Neural cell (in vitro differentiated cells): Measurements from ENCODE around the gene EYA4. TPM values are rescaled to one million over a fixed set of nuclear protein-coding genes. Genes with fewer than 3 reads are reported as not detected.

ENCODE experiments used
- H2AFZ ChIP-seq: fragments of 200-600, 300-800 bp; sonication (generic), shearing (Covaris generic); 2 replicates; pipeline ENCODE4 v1.6.0; 2014; ENCODE audit warnings: low read depth, mild to moderate bottlenecking, antibody characterized with exemption, low read length, moderate library complexity
- H3F3A ChIP-seq: fragments of 200-600 bp; shearing (Covaris generic); 2 replicates; pipeline ENCODE4 v1.6.1; 2016; ENCODE audit warnings: mild to moderate bottlenecking, moderate library complexity, mixed read lengths, antibody characterized with exemption, low read length; ENCODE audit not compliant: insufficient read depth, poor library complexity, severe bottlenecking
- H3K27ac ChIP-seq: fragments of 200-600, 300-800 bp; sonication (generic), shearing (Covaris generic); 2 replicates; pipeline ENCODE4 v1.5.1; 2014; ENCODE audit warnings: mild to moderate bottlenecking, low read length, moderate library complexity
- H3K27me3 ChIP-seq: fragments of 300-800, 200-600 bp; sonication (generic), shearing (Covaris generic); 2 replicates; pipeline ENCODE4 v1.6.0; 2014; ENCODE audit warnings: mild to moderate bottlenecking, low read depth, low read length, moderate library complexity; ENCODE audit not compliant: insufficient read depth
- H3K36me3 ChIP-seq: fragments of 300-800, 200-600 bp; sonication (generic), shearing (Covaris generic); 2 replicates; pipeline ENCODE4 v1.5.1; 2014; ENCODE audit warnings: mild to moderate bottlenecking, antibody characterized with exemption, low read length, moderate library complexity; ENCODE audit not compliant: insufficient read depth
- H3K4me2 ChIP-seq: fragments of 300-800, 200-600 bp; sonication (generic), shearing (Covaris generic); 2 replicates; pipeline ENCODE4 v1.6.0; 2014; ENCODE audit warnings: mild to moderate bottlenecking, low read length
- H3K4me3 ChIP-seq: fragments of 300-800, 200-600 bp; sonication (generic), shearing (Covaris generic); 2 replicates; pipeline ENCODE4 v1.5.1; 2014; ENCODE audit warnings: mild to moderate bottlenecking, low read length, moderate library complexity
- H3K79me2 ChIP-seq: fragments of 200-600 bp; shearing (Covaris generic); replicated peaks from 2 replicates; pipeline ENCODE4 v1.6.0; 2014; ENCODE audit warnings: mild to moderate bottlenecking, low read length, moderate library complexity; ENCODE audit not compliant: insufficient read depth
- H3K9ac ChIP-seq: fragments of 300-800, 200-600 bp; sonication (generic), shearing (Covaris generic); 2 replicates; pipeline ENCODE4 v1.6.1; 2016; ENCODE audit warnings: mild to moderate bottlenecking, low read length, mixed read lengths
- H3K9me2 ChIP-seq: fragments of 200-600 bp; shearing (Covaris generic); 2 replicates; pipeline ENCODE4 v1.6.1; 2016; ENCODE audit warnings: mild to moderate bottlenecking, low read length, mixed read lengths; ENCODE audit not compliant: insufficient read depth
- H3K9me3 ChIP-seq: fragments of 200-600, 300-800 bp; sonication (generic), shearing (Covaris generic); 2 replicates; pipeline ENCODE4 v1.6.1; 2016; ENCODE audit warnings: mild to moderate bottlenecking, mixed run types, low read length, moderate library complexity, mixed read lengths
- H4K20me1 ChIP-seq: fragments of 200-600 bp; shearing (Covaris generic); 2 replicates; pipeline ENCODE4 v1.6.1; 2016; ENCODE audit warnings: mild to moderate bottlenecking, mixed run types; ENCODE audit not compliant: insufficient read depth
- CTCF ChIP-seq: fragments of 450-650 bp; IDR thresholded peaks from 2 replicates; pipeline ENCODE4 v1.5.1; 2014; ENCODE audit warnings: antibody characterized with exemption, mild to moderate bottlenecking, moderate library complexity; ENCODE audit not compliant: poor library complexity, severe bottlenecking
- EP300 ChIP-seq: fragments of 450-650 bp; conservative IDR thresholded peaks from 2 replicates; pipeline ENCODE4 v1.6.1; 2014; ENCODE audit warnings: antibody characterized with exemption, mild to moderate bottlenecking, moderate library complexity; ENCODE audit not compliant: poor library complexity, severe bottlenecking
- EZH2 ChIP-seq: fragments of 200-600, 300-800 bp; shearing (Covaris generic), sonication (generic); IDR thresholded peaks from 2 replicates; pipeline ENCODE4 v1.6.1; 2014; ENCODE audit warnings: antibody characterized with exemption, low read length, borderline replicate concordance, mild to moderate bottlenecking; ENCODE audit not compliant: insufficient read depth, poor library complexity, severe bottlenecking
- MXI1 ChIP-seq: fragments of 450-650 bp; conservative IDR thresholded peaks from 2 replicates; pipeline ENCODE4 v1.6.1; 2014; ENCODE audit warnings: antibody characterized with exemption, mild to moderate bottlenecking; ENCODE audit not compliant: poor library complexity, severe bottlenecking
- POLR2AphosphoS5 ChIP-seq: IDR thresholded peaks from 2 replicates; pipeline ENCODE4 v1.6.1; 2012
- RAD21 ChIP-seq: fragments of 450-650 bp; conservative IDR thresholded peaks from 2 replicates; pipeline ENCODE4 v1.6.1; 2014; ENCODE audit warnings: antibody characterized with exemption, mild to moderate bottlenecking, moderate library complexity
- REST ChIP-seq: IDR thresholded peaks from 2 replicates; pipeline ENCODE4 v1.6.1; 2012; ENCODE audit warnings: borderline replicate concordance
- SMC3 ChIP-seq: fragments of 450-650 bp; conservative IDR thresholded peaks from 2 replicates; pipeline ENCODE4 v1.6.1; 2014; ENCODE audit warnings: antibody characterized with exemption, mild to moderate bottlenecking, moderate library complexity; ENCODE audit not compliant: poor library complexity
- TAF1 ChIP-seq: IDR thresholded peaks from 2 replicates; pipeline ENCODE4 v1.6.1; 2012; ENCODE audit warnings: low read depth
- polyA plus RNA-seq: library from polyadenylated mRNA; depleted of rRNA; stranded (reverse); fragments of >200 nt; gene quantifications from 2 replicates; pipeline ENCODE4 v1.2.3, GENCODE V29; 2014

The EYA4 gene
- polyA plus RNA-seq, 1 donor from 2014 or later: 2.6 TPM

DNA sequence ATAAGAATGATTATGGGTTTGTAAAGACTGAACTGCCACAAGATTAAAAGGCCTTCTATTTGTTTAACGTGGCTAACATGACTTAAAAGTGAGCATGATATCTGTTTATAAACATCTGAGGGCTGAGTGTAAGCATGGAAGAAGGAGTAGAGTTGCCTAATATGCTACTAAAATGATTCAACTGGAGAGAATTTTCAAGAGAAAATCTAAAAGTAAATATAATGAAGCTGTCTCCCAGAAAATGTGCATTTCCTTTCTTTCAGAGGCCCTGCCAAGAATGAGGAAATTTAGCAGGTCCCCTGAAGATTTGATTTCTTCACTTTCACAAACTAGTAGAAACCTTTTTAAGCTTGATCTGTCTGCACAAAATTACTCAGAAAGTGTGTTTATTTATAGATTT is 4.2 kb upstream of the EYA4 start:
- TF ChIP-seq MXI1 (no peak), TAF1 (no peak), REST (no peak), EP300 (no peak), SMC3 (no peak), POLR2AphosphoS5 (no peak), EZH2 (no peak), CTCF (no peak), RAD21 (no peak)
- H3F3A ChIP-seq: no peaks in the 10 kb centered on the region
- no peaks in the 10 kb centered on the region for H3K9me3 ChIP-seq
- no peak overlapping the region for H3K9ac ChIP-seq
- H3K9me2 ChIP-seq: no peaks in the 10 kb centered on the region
- no peak overlapping the region for H3K4me3 ChIP-seq
- peaks cover 19% of the 10 kb centered on the region for H3K27me3 ChIP-seq
- H4K20me1 ChIP-seq: no peaks in the 10 kb centered on the region
- H3K27ac ChIP-seq: no peak overlapping the region
- H3K79me2 ChIP-seq: no peaks in the 10 kb centered on the region
- H2AFZ ChIP-seq: no peak overlapping the region
- H3K4me2 ChIP-seq: no peak overlapping the region
- H3K36me3 ChIP-seq: no peaks in the 10 kb centered on the region

GRCh38 chr6:133240511-133241085 is 559 bp upstream of the EYA4 start:
- no peaks in the 10 kb centered on the region for H4K20me1 ChIP-seq
- no peaks in the 10 kb centered on the region for H3K9me3 ChIP-seq
- no peaks in the 10 kb centered on the region for H3F3A ChIP-seq
- peaks cover 50% of the 10 kb centered on the region for H3K27me3 ChIP-seq
- H3K79me2 ChIP-seq: peaks cover 16% of the 10 kb centered on the region
- H3K4me2 ChIP-seq: peak overlapping the region; percentile 48
- no peaks in the 10 kb centered on the region for H3K36me3 ChIP-seq
- H3K27ac ChIP-seq: no peak overlapping the region
- no peak for TF ChIP-seq RAD21
- TF ChIP-seq SMC3: no peak
- no peak for TF ChIP-seq TAF1
- TF ChIP-seq REST: no peak
- TF ChIP-seq EP300: no peak
- no peak for TF ChIP-seq MXI1
- no peaks in the 10 kb centered on the region for H3K9me2 ChIP-seq
- H3K9ac ChIP-seq: peak overlapping the region; percentile 38
- H2AFZ ChIP-seq: no peak overlapping the region
- peak overlapping the region; percentile 76 for H3K4me3 ChIP-seq
